ENCODE results near the gene YOD1.

The YOD1 gene

GRCh38 chr1:207004931-207005830, 45.8 kb downstream of the YOD1 start:
- no peak for DNase-seq

GRCh38 chr1:207003210-207003609, 47.8 kb downstream of the YOD1 start:
- no peak for DNase-seq

GRCh38 chr1:207002724-207003146, 48.3 kb downstream of the YOD1 start:
- DNase-seq: no peak

GRCh38 chr1:207001492-207002245, 49.3 kb downstream of the YOD1 start:
- no peak for DNase-seq

- DNase-seq: no peak
These were observed 50.2 kb downstream of the YOD1 start for GRCh38 chr1:207000651-207001291.

GRCh38 chr1:206998816-206999215, 52.2 kb downstream of the YOD1 start:
- DNase-seq: no peak
